GM18907 (cell line): ENCODE results near the gene MCEMP1.
A peak's percentile ranks its signal among the peaks of the same experiment; 100 is the strongest.

Experiments used
- ATAC-seq: cut with Tn5 transposase; IDR thresholded peaks from one replicate; pipeline ENCODE4 v1.9.1; 2021; ENCODE audit warnings: mild to moderate bottlenecking, moderate library complexity; ENCODE audit not compliant: unreplicated experiment

MCEMP1 gene

DNA sequence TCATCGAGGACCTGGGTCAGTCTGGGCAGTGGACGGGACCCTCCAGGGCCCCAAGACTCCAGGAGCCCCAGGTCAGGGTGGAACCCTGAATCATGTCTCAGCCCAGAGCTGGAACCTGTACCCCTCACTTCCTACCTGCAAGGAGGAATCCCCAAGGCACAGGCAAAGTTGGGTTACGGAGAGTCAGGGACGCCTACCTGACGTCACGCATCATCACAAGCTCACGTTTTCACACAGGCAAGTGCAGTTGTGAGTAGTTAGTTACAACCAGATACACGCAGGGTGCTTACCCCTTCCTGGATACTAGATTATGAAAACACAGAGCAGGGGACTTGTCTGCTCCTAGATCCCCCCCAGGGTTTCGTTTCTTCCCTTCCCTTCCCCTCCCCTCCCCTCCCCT, 6.1 kb upstream of the MCEMP1 start:
- ATAC-seq: no peak

- no peak for ATAC-seq
These were observed 4.4 kb upstream of the MCEMP1 start for GRCh38 chr19:7672522-7672921.

GRCh38 chr19:7674010-7675005, 2.6 kb upstream of the MCEMP1 start:
- ATAC-seq: no peak

DNA sequence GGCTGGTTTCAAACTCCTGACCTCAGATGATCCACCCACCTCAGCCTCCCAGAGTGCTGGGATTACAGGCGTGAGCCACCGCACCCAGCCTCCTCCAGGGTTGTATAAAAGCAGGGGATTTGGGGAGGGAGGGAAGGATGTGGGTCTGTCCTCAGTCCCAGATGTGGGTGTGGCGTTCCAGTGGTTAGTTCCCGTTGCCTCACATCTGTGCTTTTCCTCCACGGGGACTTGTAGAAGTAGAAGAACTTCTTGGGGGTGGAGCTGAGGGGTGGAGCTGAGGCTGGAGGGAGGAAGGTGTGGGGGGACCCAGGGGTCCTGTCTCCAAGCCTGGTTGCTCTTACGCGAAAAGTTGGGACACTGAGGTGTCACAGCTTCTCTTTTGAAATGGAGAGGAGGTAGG, 514 bp upstream of the MCEMP1 start:
- no peak for ATAC-seq

GRCh38 chr19:7677669-7678311, 900 bp downstream of the MCEMP1 start:
- ATAC-seq: no peak

DNA sequence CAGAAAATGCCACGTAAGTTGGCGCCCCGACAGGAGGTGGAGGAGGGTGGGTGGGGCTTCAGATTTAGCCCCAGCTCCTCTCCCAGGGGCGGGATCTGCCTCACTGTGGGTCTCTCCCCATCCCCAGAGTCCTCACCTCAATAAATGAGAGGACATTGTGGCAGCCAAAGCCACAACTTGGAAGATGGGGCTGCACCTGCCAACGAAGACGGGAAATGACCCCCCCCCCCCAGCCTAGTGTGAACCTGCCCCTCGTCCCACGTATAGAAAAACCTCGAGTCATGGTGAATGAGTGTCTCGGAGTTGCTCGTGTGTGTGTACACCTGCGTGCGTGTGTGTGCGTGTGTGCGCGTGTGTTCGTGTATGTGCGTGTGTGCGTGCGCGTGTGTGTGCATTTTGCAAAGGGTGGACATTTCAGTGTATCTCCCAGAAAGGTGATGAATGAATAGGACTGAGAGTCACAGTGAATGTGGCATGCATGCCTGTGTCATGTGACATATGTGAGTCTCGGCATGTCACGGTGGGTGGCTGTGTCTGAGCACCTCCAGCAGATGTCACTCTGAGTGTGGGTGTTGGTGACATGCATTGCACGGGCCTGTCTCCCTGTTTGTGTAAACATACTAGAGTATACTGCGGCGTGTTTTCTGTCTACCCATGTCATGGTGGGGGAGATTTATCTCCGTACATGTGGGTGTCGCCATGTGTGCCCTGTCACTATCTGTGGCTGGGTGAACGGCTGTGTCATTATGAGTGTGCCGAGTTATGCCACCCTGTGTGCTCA, 2.3 kb downstream of the MCEMP1 start:
- ATAC-seq: no peak

DNA sequence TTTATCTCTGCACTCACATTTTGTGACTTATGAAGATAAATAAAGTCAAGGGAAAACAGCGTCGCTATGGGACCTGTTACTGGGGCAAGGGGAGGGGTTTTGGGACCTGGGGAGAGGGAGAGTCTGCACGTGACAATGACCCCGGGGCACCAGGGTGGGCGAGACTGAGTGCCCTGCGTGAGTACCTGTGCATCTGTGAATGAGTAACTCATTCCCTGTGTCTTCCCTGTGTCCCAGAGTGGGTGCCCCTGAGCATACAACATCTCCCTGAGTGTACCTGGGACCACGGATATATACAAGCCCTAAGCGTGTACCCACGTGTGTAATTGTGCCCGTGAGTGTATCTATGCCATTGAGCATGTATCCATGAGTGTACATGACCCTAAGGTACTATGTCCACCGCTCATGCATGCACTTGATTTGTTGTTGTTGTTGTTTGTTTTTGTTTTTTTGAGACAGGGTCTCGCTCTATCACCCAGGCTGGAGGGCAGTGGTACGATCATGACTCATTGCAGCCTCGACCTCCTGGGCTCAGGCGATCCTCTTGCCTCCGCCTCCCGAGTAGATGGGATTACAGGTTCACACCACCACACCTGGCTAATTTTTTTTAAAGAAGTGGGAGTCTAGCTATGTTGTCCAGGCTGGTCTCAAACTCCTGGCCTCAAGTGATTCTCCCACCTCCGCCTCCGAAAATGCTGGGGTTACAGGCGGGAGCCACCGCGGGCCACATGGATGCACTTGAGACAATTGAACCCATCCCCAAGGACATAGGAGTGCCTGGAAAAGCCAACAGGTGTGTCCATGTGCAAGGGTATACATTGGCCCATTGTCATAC, 3.1 kb downstream of the MCEMP1 start:
- ATAC-seq: no peak

DNA sequence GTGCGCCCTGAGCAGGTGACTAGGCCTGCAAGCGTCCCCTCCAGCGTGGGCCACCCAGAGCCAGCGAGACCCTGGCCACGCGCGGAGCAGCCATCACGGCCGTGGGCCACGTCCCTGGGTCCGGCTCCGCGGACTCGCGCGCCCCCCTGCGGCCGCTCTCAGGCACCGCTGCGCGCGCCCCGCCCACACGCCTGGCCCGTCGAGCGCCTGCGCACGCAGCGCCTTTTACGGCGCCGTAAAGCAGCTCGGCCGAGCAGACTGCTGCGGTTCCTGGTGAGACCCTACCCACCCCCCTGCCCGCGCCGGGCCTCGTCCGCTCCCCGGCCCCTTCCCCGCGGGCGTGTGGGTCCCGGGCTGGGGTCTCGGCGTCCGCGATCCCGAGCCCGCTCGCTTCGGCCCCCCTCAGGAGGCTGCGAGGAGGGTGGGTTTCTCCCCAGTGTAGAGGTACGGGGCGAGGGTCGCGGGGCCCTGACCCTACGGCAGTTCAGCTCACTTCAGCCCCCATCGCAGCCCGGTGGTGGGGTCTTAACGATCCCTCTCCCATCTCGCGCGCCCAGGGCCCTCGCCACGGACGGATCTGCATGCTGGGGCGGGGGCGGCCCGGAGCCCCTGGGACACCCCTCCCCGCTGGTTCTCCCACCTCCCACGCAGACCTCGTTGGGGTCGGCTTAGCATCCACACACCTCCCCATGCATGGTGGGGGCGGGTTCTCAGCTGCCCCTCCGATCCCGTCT, 3.9 kb downstream of the MCEMP1 start, which contains the start of gene TRAPPC5:
Gene TRAPPC5, plus strand, starts transcription at position 228 of the 734 bp plus-strand sequence. CDS start 1,421 bp downstream, outside the sequence.
- peak; percentile 61 for ATAC-seq

DNA sequence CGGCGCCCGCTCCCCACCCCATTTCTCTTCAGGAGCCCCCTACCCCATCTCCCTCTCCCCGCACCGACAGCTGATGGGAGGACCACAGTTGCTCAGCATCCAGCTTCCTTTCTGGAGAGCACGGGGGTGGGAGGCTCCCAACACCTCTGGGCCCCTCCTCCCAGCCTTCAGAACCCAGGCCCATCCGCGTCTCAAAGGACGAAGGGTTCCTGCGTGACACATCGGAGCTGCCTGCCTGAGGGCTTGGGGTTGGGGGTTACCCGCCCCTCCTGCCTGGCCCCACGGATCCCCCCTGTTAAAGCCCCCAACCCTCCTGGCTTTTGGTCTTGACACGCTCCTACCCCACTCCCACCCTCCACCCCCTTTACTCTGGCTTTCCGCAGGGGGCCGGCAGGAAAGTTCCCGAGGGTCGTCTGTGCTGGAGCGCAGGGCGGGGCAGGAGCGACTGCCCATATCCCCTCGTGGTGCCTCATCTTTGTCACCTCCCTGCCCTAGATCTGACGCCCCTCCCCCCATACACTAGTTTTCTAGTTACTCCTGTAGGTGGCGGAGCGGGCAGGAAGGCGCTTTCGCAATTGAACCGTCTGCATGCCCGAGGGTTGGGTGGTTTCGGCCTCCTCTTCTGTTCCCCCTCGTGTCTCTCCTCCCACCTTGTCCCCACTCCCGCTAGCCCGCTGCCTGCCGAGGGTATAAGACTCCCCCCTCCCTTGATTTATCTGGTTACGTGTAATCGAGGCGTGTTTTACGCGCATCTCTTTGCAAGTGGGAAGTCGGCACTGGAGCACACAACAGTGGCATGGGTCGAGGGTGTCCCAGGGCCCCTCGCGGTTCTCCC, 4.7 kb downstream of the MCEMP1 start:
- peak; percentile 19 for ATAC-seq

GRCh38 chr19:7682175-7682855, 5.4 kb downstream of the MCEMP1 start:
- ATAC-seq: no peak

DNA sequence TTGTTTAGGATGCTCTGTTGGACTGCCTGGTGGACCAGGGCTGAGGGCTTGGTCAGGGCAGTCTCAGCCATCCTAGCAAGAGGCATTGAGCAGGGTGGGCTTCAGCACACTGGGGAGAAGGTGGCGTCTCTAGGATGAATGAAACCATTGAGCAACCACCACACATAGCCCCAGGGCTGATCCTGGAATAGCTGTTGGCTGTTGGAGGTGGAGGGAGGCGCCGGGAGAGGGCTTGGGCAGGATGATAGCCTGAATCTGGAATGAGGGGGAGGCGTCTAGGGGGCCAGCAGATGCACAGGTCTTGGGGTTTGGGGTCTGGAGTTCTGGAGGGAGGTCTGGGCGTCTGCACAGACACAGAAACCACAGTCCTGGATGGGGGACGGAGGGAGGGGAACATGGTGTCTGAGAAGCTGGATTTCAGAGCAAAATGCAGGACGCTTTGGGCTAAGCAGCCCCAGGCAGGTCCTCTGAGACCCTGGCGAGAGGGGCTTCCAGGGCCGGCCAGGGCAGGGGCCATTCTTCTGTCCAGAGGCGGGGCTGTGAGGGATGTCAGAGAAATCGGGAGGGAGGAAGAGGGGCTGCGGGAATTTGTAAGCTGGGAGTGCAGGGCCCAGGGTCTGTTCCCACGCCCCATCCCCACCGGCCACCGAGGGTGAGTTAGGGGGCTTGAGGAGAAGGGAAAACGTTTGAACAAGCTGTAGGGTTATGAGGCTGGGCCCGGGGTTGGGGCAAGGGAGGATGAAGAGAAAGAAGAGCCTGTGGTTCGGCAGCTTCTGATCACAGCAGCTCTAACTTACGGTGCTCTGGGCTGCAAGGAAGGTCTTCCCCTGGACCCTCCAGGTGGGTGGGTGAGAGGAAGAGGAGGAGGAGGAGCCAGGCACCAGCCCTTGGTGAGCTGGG, 8.9 kb downstream of the MCEMP1 start:
- no peak for ATAC-seq

GRCh38 chr19:7687177-7687576, 10.3 kb downstream of the MCEMP1 start:
- no peak for ATAC-seq

DNA sequence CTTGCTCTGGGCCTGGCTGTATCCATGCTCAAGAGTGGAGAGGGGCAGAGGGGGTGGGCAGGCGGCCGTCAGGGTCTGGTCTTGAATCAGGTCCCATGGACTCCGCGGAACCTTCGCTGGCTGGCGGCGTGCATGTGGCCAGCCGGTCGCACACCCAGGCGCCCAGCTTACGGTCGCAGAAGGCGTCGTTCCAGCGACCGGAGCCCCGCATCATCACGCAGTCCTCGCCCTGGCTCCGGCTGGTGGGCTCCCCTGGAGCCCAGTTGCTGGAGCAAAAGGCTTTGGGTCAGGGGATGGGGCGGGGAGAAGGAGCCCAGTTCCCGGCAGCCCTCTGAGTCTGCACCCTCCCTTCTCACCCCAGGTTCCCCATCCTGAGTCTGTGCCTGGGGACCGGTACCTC, 12.3 kb downstream of the MCEMP1 start:
- ATAC-seq: no peak

- no peak for ATAC-seq
These were observed 13.9 kb downstream of the MCEMP1 start for GRCh38 chr19:7690779-7691258.

GRCh38 chr19:7691497-7691896, 14.6 kb downstream of the MCEMP1 start:
- ATAC-seq: no peak

DNA sequence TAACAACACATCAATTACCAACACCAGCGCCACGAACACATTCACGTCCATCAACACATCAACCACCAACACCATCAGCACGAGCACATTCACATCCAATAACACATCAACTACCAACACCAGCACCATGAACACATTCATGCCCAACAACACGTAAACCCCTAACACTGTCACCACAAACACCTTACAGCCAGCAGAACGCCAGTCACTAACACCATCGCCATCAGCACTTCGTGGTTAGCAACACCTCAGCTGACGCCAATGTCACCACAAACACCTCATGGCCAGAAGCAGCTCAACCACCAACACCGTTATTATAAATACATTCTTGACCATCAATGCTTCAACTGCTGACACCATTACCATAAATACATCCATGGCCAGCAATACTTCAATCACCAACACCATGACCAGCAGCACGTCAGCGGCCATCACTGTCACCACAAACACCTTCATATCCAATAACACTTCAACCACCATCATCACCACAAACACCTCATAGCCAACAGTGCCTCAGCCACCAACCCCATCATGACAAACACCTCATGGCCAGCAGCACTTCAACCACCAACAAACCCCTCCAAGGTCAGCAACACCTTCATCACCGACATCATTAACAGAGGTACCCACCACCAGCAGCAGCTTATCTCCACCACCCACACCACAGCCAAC, 15.7 kb downstream of the MCEMP1 start:
- ATAC-seq: no peak
